Panc1 (cell line): ENCODE results near the gene FAR1. TPM values are rescaled to one million over a fixed set of nuclear protein-coding genes. Genes with fewer than 3 reads are reported as not detected.

Experiments used
- ATAC-seq: fragments of 200-7000 bp; cut with Tn5 transposase; 2 replicates; pipeline ENCODE4 v1.9.1; 2020; ENCODE audit warnings: mild to moderate bottlenecking, moderate library complexity
- BruUV-seq: library from RNA; stranded (reverse); fragments of 400-500 nt; replicated peaks from 2 replicates; lab custom pipeline; 2021; lab: Mats Ljungman, UMichigan
- CTCF ChIA-PET: fragments of 300-600 bp; sonication (Branson Sonifier 250); formaldehyde crosslinking; loops from one replicate; lab custom pipeline; 2022; ENCODE audit warnings: antibody characterized with exemption; lab: Charles Lee
- POLR2A ChIA-PET: fragments of 300-600 bp; sonication (Branson Sonifier 250); formaldehyde crosslinking; loops from one replicate; lab custom pipeline; 2022; ENCODE audit warnings: antibody characterized with exemption; lab: Charles Lee
- DNase-seq: peaks from one replicate; pipeline ENCODE4 v3.0.0-alpha.2; 2010; ENCODE audit warnings: low read depth, low spot score
- H3K27ac ChIP-seq: 2 replicates; pipeline ENCODE4 v1.5.1; 2011; ENCODE audit warnings: mild to moderate bottlenecking, low read length, inconsistent platforms
- H3K27me3 ChIP-seq: fragments of 200-500 bp; sonication (Bioruptor generic); 2 replicates; pipeline ENCODE4 v1.6.0; 2014; ENCODE audit warnings: low read length, inconsistent platforms; ENCODE audit not compliant: control insufficient read depth, insufficient read depth
- H3K36me3 ChIP-seq: fragments of 200-500 bp; sonication (Bioruptor generic); 2 replicates; pipeline ENCODE4 v1.5.1; 2014; ENCODE audit warnings: inconsistent platforms, mild to moderate bottlenecking, low read length, moderate library complexity; ENCODE audit not compliant: control insufficient read depth, insufficient read depth
- H3K4me1 ChIP-seq: 2 replicates; pipeline ENCODE4 v1.5.1; 2011; ENCODE audit warnings: inconsistent platforms, mild to moderate bottlenecking, low read length, moderate library complexity; ENCODE audit not compliant: control insufficient read depth, insufficient read depth
- H3K4me3 ChIP-seq, 2 experiments: 2 replicates each; pipeline ENCODE4 v1.5.1; 2011 to 2012; ENCODE audit warnings: low read depth in 2 of 2, low read length in 2 of 2, mild to moderate bottlenecking in 2 of 2, inconsistent platforms in 1 of 2, moderate library complexity in 1 of 2
- H3K9me3 ChIP-seq: fragments of 200-500 bp; sonication (Bioruptor generic); 2 replicates; pipeline ENCODE4 v1.5.1; 2014; ENCODE audit warnings: low read depth, mild to moderate bottlenecking, inconsistent platforms, low read length, moderate library complexity; ENCODE audit not compliant: control insufficient read depth, insufficient read depth
- CTCF ChIP-seq: fragments of 450-650 bp; IDR thresholded peaks from 2 replicates; pipeline ENCODE4 v1.5.1; 2017; ENCODE audit warnings: mild to moderate bottlenecking
- POLR2AphosphoS5 ChIP-seq: IDR thresholded peaks from 2 replicates; pipeline ENCODE4 v1.6.1; 2012; ENCODE audit warnings: mild to moderate bottlenecking, low read depth, low read length, moderate library complexity
- REST ChIP-seq, 2 experiments: IDR thresholded peaks; 2 replicates each; pipeline ENCODE4 v1.6.1; 2011 to 2012; ENCODE audit warnings: low read depth in 2 of 2, control low read depth in 1 of 2, low read length in 1 of 2, mild to moderate bottlenecking in 1 of 2, moderate library complexity in 1 of 2; ENCODE audit not compliant: insufficient read depth in 1 of 2
- SIN3A ChIP-seq: IDR thresholded peaks from 2 replicates; pipeline ENCODE4 v1.6.1; 2012; ENCODE audit warnings: low read depth, mild to moderate bottlenecking, low read length, moderate library complexity, borderline replicate concordance; ENCODE audit not compliant: insufficient read depth
- TCF7L2 ChIP-seq: IDR thresholded peaks from 2 replicates; pipeline ENCODE4 v1.6.1; 2011; ENCODE audit warnings: mild to moderate bottlenecking, low read depth, low read length, inconsistent platforms
- in situ Hi-C: cut with HindIII; loops from 2 replicates; pipeline ENCODE4 v1.10.0; 2016; ENCODE audit warnings: low sequenced_read_pairs, low pct_unique_long_range_greater_than_20kb
- intact Hi-C: fragments of 100-400 bp; cut with micrococcal nuclease; formaldehyde crosslinking; loops from one replicate; pipeline ENCODE4 v1.10.0; 2022; ENCODE audit not compliant: unreplicated experiment
- total RNA-seq: library from RNA; stranded (reverse); gene quantifications from one replicate; pipeline ENCODE4 v1.2.1, GENCODE V29; 2021; ENCODE audit not compliant: unreplicated experiment

Gene FAR1
- total RNA-seq, 1 experiment from 2014 or later = 60.4 TPM

DNA sequence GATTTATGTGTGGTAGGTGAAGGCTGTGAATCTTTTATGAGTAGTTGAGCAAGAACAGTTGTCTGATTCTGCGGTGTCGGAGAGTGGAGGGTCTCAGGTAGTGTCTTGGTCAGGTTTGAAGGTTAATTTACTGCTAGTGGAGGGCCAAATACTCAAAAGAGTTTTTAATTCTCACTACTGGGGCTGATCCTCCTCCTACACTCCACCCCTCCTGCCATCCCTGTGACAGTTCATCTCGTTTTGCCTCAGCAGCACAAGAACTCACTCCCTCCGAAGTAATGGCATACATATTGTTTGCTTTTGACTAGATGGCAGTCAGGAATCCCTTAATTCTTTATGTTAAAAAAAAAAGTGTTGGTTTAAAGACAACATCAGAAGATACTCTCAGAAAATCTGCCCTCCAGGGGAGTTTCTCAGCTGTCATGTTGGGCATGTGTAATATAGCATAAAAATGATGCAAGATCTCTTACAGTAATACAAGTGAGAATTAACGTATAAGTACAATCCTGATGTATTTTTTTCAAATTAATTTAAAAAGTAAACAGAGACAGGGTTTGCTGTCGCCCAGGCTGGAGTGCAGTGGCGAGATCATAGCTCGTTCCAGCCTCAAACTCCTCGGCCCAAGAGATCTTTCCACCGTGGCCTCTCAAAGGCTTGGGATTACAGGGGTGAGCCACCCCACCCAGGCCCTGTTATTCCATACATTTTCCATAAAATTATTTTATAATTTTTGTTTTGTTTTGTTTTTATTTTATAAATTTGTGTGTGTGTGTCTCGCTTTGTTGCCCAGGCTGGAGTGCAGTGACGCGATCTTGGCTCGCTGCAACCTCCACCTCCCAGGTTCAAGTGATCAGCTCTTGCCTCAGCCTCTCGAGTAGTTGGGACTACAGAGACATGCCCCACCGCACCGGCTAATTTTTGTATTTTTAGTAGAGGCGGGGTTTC, 1.3 kb downstream of the FAR1 start:
- ATAC-seq (no peak), DNase-seq (no peak)
- Histone ChIP-seq H3K4me3 (peak overlapping the region; percentile 82 to 89), H3K9me3 (no peaks in the 10 kb centered on the region), H3K27me3 (peaks cover 8% of the 10 kb centered on the region), H3K36me3 (no peaks in the 10 kb centered on the region), H3K4me1 (peaks cover 4% of the 10 kb centered on the region), H3K27ac (peak overlapping the region; percentile 83)
- no TSS peak for BruUV-seq
- TF ChIP-seq POLR2AphosphoS5 (no peak), REST (IDR thresholded peaks at IDR 0.05; ENCODE audit: insufficient read depth in 1 of 2, low read depth in 2 of 2, low read length in 1 of 2) (no peak), CTCF (no peak), SIN3A (peak; percentile 25; the same call in 1 of the 2 replicates)
- intact Hi-C loops (loop anchor here (5.0 to 10.0 kb wide), 2 partner anchors 183 to 205 kb away; partner anchors contain the start of gene BTBD10), in situ Hi-C loops (no loop called here)
- CTCF ChIA-PET = no interaction called here
- POLR2A ChIA-PET = interaction anchor here (0.7 kb wide), 1 partner anchor 593 kb away, joined by 3 read pairs; no protein-coding TSS in a partner anchor

- TF ChIP-seq POLR2AphosphoS5 (no peak), TCF7L2 (no peak), CTCF (no peak), REST (IDR thresholded peaks at IDR 0.05; ENCODE audit: insufficient read depth in 1 of 2, low read depth in 2 of 2, low read length in 1 of 2) (no peak), SIN3A (no peak)
- H3K36me3 ChIP-seq = no peaks in the 10 kb centered on the region
- intact Hi-C loops (no loop called here), in situ Hi-C loops (no loop called here)
- no TSS peak for BruUV-seq
- no peak for ATAC-seq
- H3K9me3 ChIP-seq = no peaks in the 10 kb centered on the region
- DNase-seq = no peak
- peaks cover 4% of the 10 kb centered on the region for H3K4me1 ChIP-seq
- H3K4me3 ChIP-seq = no peak overlapping the region
- H3K27ac ChIP-seq = no peak overlapping the region
- POLR2A ChIA-PET = no interaction called here
- H3K27me3 ChIP-seq = no peaks in the 10 kb centered on the region
- CTCF ChIA-PET = interaction anchor here (0.7 kb wide), 1 partner anchor 93 kb away, joined by 7 read pairs; no protein-coding TSS in a partner anchor
Measured at GRCh38 chr11:13672576-13673210, 4.2 kb downstream of the FAR1 start.
